HG03565 (cell line): ENCODE data around the gene SNAPC2.
"Not testable (repeated sequence)": the region's sequence is repeated elsewhere in the genome, so short reads cannot be mapped to it uniquely, and the experiment has no call there.

Experiments used
- ATAC-seq: cut with Tn5 transposase; IDR thresholded peaks from one replicate; pipeline ENCODE4 v1.9.1; 2021; ENCODE audit warnings: mild to moderate bottlenecking, moderate library complexity; ENCODE audit not compliant: unreplicated experiment

Gene SNAPC2

GRCh38 chr19:7908742-7909461 is 11.2 kb upstream of the SNAPC2 start:
- ATAC-seq, result no peak

DNA sequence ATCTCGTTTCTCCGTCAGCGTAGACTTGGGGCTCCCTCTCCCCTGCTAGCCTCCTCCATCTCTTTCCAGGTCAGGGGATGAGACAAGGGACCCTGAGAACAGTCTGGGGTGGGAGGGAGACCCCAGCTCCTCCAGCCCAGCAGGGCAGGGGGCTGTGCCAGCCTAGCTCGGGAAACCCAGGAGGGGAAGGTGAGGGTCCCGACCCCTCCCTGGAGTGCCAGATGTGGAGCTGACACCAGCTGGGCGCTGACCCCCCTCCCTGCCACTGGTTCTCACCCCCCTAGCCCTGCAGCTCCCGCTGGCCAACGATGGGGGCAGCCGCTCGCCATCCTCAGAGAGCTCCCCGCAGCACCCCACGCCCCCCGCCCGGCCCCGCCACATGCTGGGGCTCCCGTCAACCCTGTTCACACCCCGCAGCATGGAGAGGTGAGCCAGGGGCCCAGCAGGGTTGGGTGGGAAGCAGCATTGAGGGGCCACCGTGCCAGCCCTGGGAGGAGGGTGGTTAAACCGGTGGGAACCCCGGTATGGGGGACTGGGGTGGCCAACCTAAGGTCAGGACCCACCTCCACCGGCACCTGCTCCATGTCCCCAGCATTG is 10.6 kb upstream of the SNAPC2 start:
- no peak for ATAC-seq

- no peak for ATAC-seq
Measured at GRCh38 chr19:7910321-7911161, 9.6 kb upstream of the SNAPC2 start.

- ATAC-seq, result no peak
Measured at GRCh38 chr19:7911508-7912143, 8.5 kb upstream of the SNAPC2 start.

DNA sequence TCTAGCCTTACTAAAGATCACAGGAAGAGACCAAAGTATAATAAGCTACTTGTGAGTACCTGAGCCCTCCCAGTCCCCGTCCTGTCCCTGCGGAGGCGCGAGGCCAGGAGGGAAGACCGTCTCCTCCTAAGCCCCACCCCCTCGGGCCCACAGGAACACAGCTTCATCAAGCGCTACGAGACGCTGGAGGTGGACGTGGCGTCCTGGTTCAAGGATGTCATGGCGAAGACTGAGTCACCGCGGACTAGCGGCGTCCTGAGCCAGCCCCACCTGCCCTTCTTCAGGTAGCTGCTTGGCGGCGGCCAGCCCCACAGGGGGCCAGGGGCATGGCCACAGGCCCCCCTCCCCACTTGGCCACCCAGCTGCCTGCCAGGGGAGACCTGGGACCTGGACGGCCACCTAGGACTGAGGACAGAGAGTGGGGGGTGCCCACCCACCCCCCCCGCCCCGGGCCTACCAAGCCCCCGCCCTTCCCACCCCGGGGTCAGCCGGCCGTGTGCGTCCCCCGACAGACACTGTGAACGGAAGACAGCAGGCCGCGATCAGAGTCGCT is 7.9 kb upstream of the SNAPC2 start:
- ATAC-seq, result no peak

DNA sequence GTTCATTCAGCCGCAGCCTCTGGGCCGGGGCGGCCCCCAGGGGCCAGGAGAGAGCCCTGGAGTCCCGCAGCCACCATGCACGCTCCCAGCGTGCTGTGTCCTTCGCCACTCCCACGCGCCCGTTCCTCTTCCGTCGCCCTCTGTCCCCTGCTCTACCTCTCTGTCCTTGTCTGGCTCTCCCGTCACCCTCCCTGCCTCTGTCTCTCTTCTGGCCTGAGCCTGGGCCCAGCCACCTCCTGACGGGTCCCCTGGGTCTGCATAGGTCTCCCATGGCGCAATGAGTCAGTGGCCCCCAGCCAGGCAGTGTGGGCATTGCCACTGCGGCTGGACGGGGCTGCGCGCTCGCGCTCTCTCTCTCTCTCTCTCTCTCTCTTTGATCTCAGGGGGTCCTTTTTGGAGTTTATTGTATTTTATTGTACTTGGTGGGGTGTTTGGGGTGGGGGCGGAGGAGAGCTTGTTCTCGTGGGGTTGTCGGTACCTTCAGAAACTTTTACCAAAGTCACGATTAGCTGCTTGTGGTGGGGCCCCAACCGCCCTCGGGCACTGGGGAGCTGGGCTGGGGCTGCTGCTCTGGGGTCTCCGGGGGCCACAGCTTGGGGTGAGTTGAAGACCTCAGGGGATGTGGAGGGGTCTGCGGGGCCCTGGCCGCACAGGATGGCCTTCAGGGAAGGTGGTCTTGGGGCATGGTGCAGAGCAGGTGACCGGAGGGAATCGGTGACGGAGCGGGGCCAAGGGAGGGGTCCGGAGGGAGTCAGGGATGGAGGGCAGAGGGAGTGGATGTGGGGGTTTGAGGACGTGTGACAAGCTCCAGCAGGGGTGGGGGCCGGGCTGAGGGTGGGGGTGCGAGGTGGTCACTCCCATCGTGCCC is 7.2 kb upstream of the SNAPC2 start:
- no peak for ATAC-seq

DNA sequence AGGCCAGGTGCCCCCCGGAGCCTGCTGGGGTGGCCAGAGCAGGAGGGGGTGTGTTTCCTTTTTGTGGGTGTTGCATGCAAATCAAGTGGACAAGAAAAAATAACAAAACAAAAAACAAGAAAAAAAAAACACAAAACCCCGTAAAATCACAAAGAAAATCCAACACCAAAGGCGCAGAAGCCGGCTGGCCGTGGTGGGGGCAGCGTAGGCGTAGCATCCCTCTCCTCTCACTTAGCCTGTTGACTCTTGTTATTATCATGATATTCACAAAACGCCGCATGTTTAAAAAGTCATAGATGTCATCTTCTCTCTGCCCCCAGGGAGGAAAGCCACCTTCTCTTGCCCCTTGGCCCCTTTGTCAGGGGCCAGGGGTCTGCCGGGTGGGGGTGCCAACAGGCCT is 6.5 kb upstream of the SNAPC2 start:
- no peak for ATAC-seq

DNA sequence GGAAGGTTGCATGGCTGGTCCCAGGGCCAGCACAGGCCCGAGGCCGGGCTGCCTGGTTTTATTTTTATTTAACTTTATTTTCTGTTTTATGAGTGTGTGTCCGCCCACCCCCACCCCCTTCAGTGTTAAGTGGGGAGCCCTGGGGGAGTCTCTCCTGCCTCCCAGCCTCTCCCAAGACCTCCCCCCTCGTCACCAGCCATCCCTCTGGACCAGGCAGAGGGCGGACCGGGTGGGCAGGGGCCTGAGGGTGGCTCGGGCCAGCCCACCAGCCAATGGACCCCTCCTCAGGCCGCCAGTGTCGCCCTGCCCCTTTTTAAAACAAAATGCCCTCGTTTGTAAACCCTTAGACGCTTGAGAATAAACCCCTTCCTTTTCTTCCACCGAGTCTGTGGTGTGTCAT is 6.0 kb upstream of the SNAPC2 start:
- ATAC-seq, result no peak

DNA sequence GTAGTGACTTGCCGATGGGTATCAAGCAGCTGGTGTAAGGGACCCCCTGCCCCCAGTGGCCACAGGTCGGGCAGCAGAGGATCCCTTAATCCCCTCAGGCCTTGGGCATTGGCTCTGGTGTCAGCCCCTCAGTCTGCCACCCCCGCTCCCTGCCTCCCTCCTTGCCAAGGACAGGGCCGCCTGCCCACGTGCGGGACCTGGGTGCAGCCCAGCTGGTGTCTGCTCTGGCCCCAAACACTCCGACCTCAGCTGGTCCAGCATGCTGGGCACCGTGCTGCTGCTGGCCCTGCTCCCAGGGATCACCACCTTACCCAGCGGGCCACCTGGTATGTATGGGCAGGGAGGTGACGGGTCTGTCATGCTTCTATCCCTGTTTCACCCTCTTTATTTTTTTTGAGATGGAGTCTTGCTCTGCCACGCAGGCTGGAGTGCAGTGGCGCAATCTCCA is 5.5 kb upstream of the SNAPC2 start, which contains the start of gene TGFBR3L:
Gene TGFBR3L (plus strand): TSS at position 233 of the 448 bp plus-strand sequence.
- no peak for ATAC-seq

DNA sequence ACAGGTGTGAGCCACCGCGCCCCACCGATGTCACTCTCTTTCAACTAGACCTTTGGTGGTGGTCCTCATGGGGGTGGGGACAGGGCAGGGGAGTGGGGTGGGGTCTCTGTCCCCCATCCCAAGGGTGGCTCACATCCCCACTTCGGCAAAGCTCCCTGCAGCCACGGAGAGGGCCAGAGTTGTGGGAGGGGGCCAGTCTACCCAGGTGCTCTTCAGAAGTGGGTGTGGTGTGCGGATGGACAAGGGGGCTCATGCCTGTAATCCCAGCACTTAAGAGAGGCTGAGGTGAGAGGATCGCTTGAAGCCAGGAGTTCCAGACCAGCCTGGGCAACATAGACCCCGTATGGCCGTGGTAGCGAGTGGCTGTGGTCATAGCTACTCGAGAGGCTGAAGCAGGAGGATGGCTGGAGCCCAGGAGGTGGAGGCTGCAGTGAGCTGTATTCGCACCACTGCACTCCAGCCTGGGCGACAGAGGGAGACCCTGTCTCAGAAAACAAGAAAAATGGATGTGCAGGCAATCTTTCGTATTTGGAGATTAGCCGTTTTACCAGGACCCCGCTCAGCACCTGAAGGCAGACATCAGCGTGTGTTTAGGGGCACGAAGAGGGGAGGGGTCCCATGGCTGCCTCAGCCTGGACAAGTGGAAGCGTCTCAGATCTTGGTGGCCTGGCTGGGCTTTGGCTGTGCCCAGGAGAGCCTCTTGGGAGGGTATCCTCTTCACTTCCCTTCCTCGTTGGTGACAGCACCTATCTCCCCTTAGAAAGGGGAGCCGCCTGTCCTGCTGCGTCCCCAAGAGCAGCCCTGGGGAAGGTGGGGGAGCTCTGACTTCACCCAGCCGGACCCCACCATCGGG is 4.7 kb upstream of the SNAPC2 start:
- no peak for ATAC-seq

DNA sequence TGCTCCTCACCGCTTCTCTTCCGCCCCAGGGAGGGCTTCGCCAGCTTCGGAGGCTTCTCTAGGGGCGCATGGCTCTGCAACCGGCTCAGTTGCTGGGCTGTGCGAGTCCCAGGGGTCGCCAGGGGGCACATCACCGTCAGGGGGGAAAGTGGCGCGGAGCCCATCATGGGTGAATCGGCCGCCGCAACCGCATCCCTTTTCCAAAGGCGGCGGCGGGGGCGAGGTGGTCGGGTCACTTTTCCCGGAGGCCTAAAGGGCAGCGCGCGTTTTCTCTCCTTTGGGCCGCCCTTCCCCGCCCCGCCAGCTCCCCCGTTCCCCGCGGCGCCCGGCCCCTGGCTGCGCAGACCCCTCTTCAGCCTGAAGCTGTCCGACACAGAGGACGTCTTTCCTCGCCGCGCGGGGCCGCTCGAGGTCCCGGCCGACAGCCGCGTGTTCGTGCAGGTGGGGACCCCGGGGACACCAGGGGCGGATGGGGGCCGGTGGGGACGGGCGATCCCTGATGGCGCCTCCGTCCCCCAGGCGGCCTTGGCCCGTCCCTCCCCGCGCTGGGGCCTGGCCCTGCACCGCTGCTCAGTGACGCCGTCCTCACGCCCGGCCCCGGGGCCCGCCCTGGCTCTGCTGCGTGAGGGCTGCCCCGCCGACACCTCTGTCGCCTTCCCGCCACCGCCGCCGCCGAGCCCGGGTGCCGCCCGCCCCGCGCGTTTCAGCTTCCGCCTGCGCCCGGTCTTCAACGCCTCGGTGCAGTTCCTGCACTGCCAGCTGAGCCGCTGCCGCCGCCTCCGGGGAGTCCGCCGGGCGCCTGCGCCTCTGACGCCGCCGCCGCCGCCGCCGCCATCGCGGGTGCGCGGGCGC is 3.8 kb upstream of the SNAPC2 start:
- no peak for ATAC-seq

DNA sequence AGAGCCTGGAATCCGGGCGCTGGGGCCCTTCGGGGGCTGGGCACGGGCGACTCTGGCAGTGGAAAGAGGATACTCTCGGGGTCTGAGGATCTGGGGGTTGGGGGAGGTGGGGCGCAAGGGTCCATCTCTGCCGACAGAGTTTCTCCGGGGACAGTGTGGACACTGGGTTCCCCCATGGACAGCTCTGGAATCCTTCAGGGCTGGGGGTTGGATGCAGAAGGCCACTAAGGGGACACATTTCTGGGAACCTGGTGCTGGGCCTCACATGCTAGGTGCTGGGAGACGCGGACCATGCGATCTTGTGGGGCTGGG is 3.2 kb upstream of the SNAPC2 start:
- no peak for ATAC-seq

- ATAC-seq, result no peak
Measured at GRCh38 chr19:7917267-7918061, 2.7 kb upstream of the SNAPC2 start.

GRCh38 chr19:7918062-7918614 is 2.0 kb upstream of the SNAPC2 start:
- ATAC-seq, result not testable (repeated sequence)

DNA sequence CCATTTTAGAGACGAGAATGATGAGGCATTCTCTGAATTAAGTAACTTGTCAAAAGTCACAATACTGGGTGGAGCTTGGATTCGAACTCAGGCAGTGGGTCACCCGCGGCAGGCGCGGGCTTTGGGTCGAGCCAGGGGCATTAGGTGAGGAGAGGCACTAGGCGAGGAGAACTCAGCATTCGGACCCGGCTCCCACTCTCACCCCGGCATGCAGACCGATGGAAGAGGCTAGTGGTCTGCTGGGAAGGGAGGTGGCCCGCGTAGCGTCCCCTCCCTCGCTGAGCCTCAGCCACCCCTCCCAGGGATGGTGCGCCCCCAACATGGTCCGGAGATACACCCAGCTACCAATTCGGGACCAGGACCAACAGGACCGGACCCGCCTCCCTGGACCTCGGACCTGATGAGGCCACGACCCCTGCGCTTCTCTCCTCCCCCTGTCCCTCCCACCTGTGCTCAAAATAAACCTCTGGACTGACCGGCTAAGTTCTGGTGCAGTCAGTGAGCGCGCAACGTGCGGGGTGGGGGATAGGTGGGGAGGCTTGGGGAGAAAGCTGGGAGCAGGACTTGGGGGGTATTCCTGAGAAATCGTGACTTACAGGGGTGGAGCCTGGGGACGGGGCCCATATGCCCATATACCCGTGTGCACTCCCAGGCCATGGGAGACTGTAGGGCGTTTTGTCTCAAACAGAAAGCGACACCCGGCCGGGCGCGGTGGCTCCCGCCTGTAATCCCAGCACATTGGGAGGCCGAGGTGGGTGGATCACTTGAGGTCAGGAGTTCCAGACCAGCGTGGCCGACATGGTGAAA is 1.3 kb upstream of the SNAPC2 start:
- ATAC-seq, result no peak

DNA sequence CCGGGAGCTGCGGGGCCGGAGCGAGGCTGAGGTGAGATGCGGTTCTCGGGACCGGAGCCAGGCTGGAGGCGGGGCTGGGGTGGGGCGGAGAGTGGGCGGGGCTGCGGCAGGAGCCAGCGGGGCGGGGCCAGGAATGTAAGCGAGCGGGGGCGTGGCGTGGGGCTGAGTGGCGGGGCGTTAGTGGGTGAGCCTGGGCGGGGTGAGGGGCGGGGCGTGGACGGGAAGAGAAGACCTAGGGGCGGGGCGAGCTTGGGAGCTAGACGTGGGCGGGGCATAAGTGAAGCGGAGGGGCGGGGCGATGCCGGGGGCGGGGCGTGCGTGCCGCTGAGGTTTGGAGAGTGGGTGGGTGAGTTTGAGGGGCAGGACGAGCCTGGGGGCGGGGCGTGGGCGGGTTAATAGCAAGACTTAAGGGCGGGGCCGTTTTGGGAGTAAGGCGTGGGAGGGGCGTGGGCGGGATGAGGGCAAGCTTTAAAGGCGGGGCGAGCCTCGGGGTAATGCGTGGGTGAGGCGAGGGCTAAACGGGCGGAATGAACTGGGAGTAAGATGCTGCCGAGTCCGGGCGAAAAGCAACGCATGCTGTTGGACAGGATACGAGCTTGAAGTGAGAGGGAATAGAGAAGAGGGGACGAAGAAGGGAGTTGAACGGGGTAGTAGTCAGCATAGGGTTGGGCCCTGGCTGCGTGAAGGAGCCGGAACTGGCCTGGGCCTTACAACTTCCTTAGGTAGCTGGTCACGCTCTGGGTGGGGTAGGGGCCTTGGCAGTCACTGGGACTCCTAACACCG is 572 bp downstream of the SNAPC2 start:
- ATAC-seq, result peak; percentile 31
